NB4 (cell line): ENCODE results near the gene CCDC89.
"Not testable (repeated sequence)": the region's sequence is repeated elsewhere in the genome, so short reads cannot be mapped to it uniquely, and the experiment has no call there.

Source experiments
- DNase-seq: peaks from one replicate; pipeline ENCODE4 v3.0.0; 2010; ENCODE audit warnings: low read depth
- H3K4me3 ChIP-seq: one replicate; pipeline ENCODE4 v1.5.1; 2011; ENCODE audit warnings: mild to moderate bottlenecking, low read depth, low read length, moderate library complexity
- CTCF ChIP-seq: IDR thresholded peaks from one replicate; pipeline ENCODE4 v1.5.1; 2012; ENCODE audit warnings: low read depth, low read length
- MAX ChIP-seq: IDR thresholded peaks from 2 replicates; pipeline ENCODE4 v1.6.1; 2011; ENCODE audit warnings: low read depth, low read length
- MYC ChIP-seq: IDR thresholded peaks from 2 replicates; pipeline ENCODE4 v1.6.1; 2011; ENCODE audit warnings: low read depth, low read length
- POLR2A ChIP-seq: IDR thresholded peaks from 2 replicates; pipeline ENCODE4 v1.6.1; 2011; ENCODE audit warnings: mild to moderate bottlenecking; ENCODE audit not compliant: insufficient read length; ENCODE audit errors: extremely low read depth

The CCDC89 gene

GRCh38 chr11:85682330-85683305, 3.4 kb downstream of the CCDC89 start:
- no peak for DNase-seq
- H3K4me3 ChIP-seq = no peak overlapping the region
- no peak for TF ChIP-seq POLR2A
- TF ChIP-seq CTCF = no peak
- no peak for TF ChIP-seq MYC
- no peak for TF ChIP-seq MAX

- TF ChIP-seq MYC (no peak), CTCF (no peak), POLR2A (no peak), MAX (no peak)
- DNase-seq = no peak
- no peak overlapping the region for H3K4me3 ChIP-seq
Observed at GRCh38 chr11:85680897-85681296, 5.1 kb downstream of the CCDC89 start.

GRCh38 chr11:85679576-85679975, 6.4 kb downstream of the CCDC89 start:
- TF ChIP-seq POLR2A (no peak), MYC (no peak), MAX (no peak), CTCF (no peak)
- no peak overlapping the region for H3K4me3 ChIP-seq

DNA sequence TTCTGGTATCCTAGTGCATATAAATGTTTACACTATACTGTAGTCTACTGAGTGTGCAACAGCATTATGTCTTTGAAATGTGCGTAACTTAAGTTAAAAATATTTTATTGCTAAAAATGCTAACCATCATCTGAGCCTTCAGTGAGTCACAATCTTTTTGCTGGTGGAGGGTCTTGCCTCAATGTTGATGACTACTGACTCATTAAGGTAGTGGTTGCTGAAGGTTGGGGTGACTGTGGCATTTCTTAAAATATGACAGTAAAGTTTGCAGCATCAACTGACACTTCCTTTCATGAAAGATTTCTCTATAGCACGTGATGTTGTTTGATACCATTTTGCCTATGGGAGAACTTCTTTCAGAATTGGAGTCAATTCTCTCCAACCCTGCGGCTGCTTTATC, 12.6 kb downstream of the CCDC89 start:
- no peak for DNase-seq
- no peak overlapping the region for H3K4me3 ChIP-seq
- TF ChIP-seq MAX (no peak), CTCF (no peak), MYC (no peak), POLR2A (no peak)

More at GRCh38 chr11:85679576-85679975, 6.4 kb downstream of the CCDC89 start:
- DNase-seq = no peak

- H3K4me3 ChIP-seq = no peak overlapping the region
- TF ChIP-seq POLR2A (no peak), CTCF (no peak), MAX (no peak), MYC (no peak)
- no peak for DNase-seq
Observed at GRCh38 chr11:85672105-85672902, 13.7 kb downstream of the CCDC89 start.

GRCh38 chr11:85670949-85671663, 14.9 kb downstream of the CCDC89 start:
- not testable (repeated sequence) for DNase-seq, H3K4me3 ChIP-seq
